HG03558 (cell line): ENCODE data around the gene VPS35.

Experiments
- ATAC-seq: cut with Tn5 transposase; IDR thresholded peaks from one replicate; pipeline ENCODE4 v1.9.1; 2021; ENCODE audit warnings: moderate number of reproducible peaks; ENCODE audit not compliant: unreplicated experiment; ENCODE audit errors: extremely low read depth

VPS35 gene

GRCh38 chr16:46621006-46621933 is 67.7 kb downstream of the VPS35 start, which contains the start of gene SHCBP1:
TSS of gene SHCBP1 (minus strand) at chr16:46621379. CDS start at chr16:46621359, 20 bp downstream.
- ATAC-seq = peak; percentile 79

GRCh38 chr16:46620266-46621005 is 68.5 kb downstream of the VPS35 start:
- ATAC-seq = no peak

- ATAC-seq = no peak
Measured at GRCh38 chr16:46618516-46618915, 70.5 kb downstream of the VPS35 start.

DNA sequence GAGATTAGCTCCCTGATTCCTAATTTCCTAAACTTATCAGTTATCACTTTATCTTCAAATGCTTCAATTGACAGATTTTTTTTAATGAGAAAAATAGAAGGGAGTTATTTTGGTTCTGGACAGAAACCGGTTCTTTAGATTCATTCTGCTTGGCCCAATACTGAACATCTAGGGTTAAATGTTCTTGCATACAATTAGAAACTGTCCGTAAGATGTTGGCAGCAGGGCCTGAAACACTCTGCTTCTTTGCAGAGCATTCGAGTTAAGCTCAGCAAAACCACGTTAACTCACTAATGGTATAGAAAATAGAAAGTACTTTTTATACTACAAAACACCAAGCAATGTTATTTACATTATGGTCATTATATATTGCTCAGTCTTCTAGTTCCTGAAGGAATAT is 75.0 kb downstream of the VPS35 start:
- no peak for ATAC-seq

- no peak for ATAC-seq
Measured at GRCh38 chr16:46613352-46613751, 75.6 kb downstream of the VPS35 start.

GRCh38 chr16:46612121-46612520 is 76.9 kb downstream of the VPS35 start:
- no peak for ATAC-seq

DNA sequence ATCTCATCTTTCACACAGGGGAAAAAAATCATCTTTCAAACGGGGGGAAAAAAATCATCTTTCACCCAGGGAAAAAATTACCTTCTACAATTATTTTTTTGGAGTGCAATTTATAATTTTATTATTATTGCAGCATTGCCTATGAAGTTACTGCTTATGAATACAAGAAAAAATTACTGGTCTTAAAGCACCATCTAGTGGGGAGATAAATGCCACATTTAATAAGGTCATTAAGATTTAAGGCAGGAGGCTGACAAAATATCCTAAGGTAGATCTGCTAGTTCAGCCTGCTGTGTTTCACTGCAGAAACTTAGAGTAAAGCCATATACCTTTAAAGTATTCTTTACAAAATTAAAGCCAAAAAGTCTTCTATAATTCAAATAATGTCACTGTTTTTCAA is 81.4 kb downstream of the VPS35 start:
- ATAC-seq = no peak

DNA sequence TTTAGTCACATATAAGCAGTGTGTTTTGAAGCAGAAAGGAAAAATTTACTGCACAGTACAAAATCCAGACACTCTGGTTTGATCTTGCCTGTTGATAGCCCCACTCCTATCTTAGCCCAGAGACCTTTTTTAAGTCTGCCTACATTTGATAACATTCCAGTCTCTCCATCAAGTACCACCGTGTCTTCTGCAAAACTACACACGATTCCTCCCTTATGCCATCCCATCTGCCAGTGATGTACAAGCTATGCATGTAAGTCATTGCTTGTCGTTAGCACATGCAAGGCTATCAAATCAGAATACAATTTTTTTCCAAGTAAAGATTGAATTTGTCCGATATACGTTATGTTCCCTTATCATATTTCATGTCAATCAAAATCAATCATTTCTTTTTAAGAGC is 82.7 kb downstream of the VPS35 start:
- no peak for ATAC-seq
